ENCODE results near the gene OTULINL. TPM values are rescaled to one million over a fixed set of nuclear protein-coding genes. Genes with fewer than 3 reads are reported as not detected.

Gene OTULINL
- 7.7 and 8.3 TPM in 2 replicates for total RNA-seq (2021; fragmentation: NEBNext Ultra II Directional; extraction: Animal tissue kit (Norgen Biotek cat#: 25700))
- polyA plus RNA-seq (2011; rRNA removed), result 2.3 and 3.1 TPM in 2 replicates
- 3.9 TPM for polyA plus RNA-seq (2011; cell fraction: cytosol; rRNA removed)
- 1.3 TPM for polyA plus RNA-seq (2011; cell fraction: nucleus; rRNA removed)
- 3.8 to 6.0 TPM (median 4.9 TPM) in 4 replicates for polyA plus RNA-seq (2012, experiment 1 of 2)
- polyA plus RNA-seq (2012, experiment 2 of 2), result 0.51 TPM
- polyA plus RNA-seq (2013, experiment 1 of 2), result 6.3 TPM
- 8.3 TPM for polyA plus RNA-seq (2013, experiment 2 of 2)
- polyA minus RNA-seq (2011; rRNA and poly(A)+ RNA removed), result 2.9 and 6.1 TPM in 2 replicates
- polyA minus RNA-seq (2011; cell fraction: cytosol; rRNA and poly(A)+ RNA removed), result 2.9 TPM
- 4.6 TPM for polyA minus RNA-seq (2011; cell fraction: nucleus; rRNA and poly(A)+ RNA removed)
- long read RNA-seq, experiment 1, partial matches to known transcripts, result 6 of 14 reads
- long read RNA-seq, experiment 1, other reads (novel, unspliced or antisense), result 4 of 14 reads
- long read RNA-seq, experiment 2, partial matches to known transcripts, result 0 of 1 reads
- long read RNA-seq, experiment 2, other reads (novel, unspliced or antisense), result 0 of 1 reads

GRCh38 chr5:14581106-14581890 is at the start of gene OTULINL:
Gene OTULINL, plus strand, starts transcription at chr5:14581792. Its CDS starts 103 bp downstream, at chr5:14581895.
- Histone ChIP-seq H3K27me3 (replicated peaks in 1 of 4; ENCODE audit: control insufficient read depth in 3 of 4, extremely low read depth in 1 of 4, insufficient read depth in 3 of 4, low read length in 3 of 4) (peaks cover 2 to 21% (median 10%) of the 10 kb centered on the region in 4 experiments), H3K23me2 (ENCODE audit: low read depth, low read length) (peaks cover 3% of the 10 kb centered on the region; the same call in 1 of the 2 replicates), H2BK20ac (ENCODE audit: low read length) (no peak within 1 kb of the TSS), H4K91ac (replicated peaks; ENCODE audit: insufficient read length, low read length) (no peak within 1 kb of the TSS), H3K23ac (ENCODE audit: insufficient read length) (no peak within 1 kb of the TSS), H4K20me1 (replicated peaks in 1 of 2; ENCODE audit: control insufficient read depth in 1 of 2, insufficient read depth in 2 of 2, low read length in 2 of 2) (no peaks in the 10 kb centered on the region), H3K79me1 (ENCODE audit: low read depth, low read length) (no peaks in the 10 kb centered on the region), H3K4me1 (replicated peaks in 1 of 4; ENCODE audit: control insufficient read depth in 3 of 4, insufficient read depth in 4 of 4, low read length in 3 of 4) (peaks cover 0 to 2% (median 0%) of the 10 kb centered on the region in 4 experiments; a peak in 1 of 7 replicates), H2AFZ (ENCODE audit: low read length) (peak within 1 kb of the TSS; percentile 88; the same call in 1 of the 2 replicates), H3K4me3 (ENCODE audit: extremely low read depth in 1 of 4, insufficient read depth in 2 of 4, low read depth in 3 of 4, low read length in 4 of 4) (peak within 1 kb of the TSS; percentile 72 to 95 (median 76)), H3K4ac (replicated peaks; ENCODE audit: insufficient read length, low read depth, low read length) (no peak within 1 kb of the TSS), H3K14ac (ENCODE audit: insufficient read length) (no peak within 1 kb of the TSS), H2BK15ac (ENCODE audit: low read length) (no peak within 1 kb of the TSS), H2BK5ac (ENCODE audit: low read depth, low read length) (no peak within 1 kb of the TSS), H3K56ac (replicated peaks; ENCODE audit: insufficient read length, low read depth, low read length) (peak within 1 kb of the TSS; percentile 47), H3K36me3 (ENCODE audit: control insufficient read depth in 2 of 4, insufficient read depth in 4 of 4, low read length in 3 of 4) (no peaks in the 10 kb centered on the region), H4K8ac (ENCODE audit: extremely low read depth, insufficient read depth, low read length) (peak within 1 kb of the TSS; percentile 83), H4K5ac (ENCODE audit: insufficient read length, low read depth, low read length) (peak within 1 kb of the TSS; percentile 58), H3K27ac (ENCODE audit: low read depth, low read length) (no peak within 1 kb of the TSS; the same call in 1 of the 2 replicates), H3K9me3 (ENCODE audit: insufficient read depth in 2 of 2, low read depth in 1 of 2, low read length in 1 of 2) (no peaks in the 10 kb centered on the region; a peak in 1 of 4 replicates), H2BK12ac (ENCODE audit: low read depth, low read length) (no peak within 1 kb of the TSS), H2AK5ac (ENCODE audit: low read depth, low read length) (no peak within 1 kb of the TSS), H3K9ac (replicated peaks in 1 of 4; ENCODE audit: extremely low read depth in 1 of 4, low read depth in 3 of 4, low read length in 3 of 4) (peak within 1 kb of the TSS; percentile 39 to 71 (median 58)), H2BK120ac (replicated peaks; ENCODE audit: low read depth, low read length) (no peak within 1 kb of the TSS), H3K4me2 (ENCODE audit: insufficient read depth in 1 of 2, low read depth in 2 of 2, low read length in 2 of 2) (peak within 1 kb of the TSS; percentile 71 to 89), H3K18ac (ENCODE audit: extremely low read depth, low read length) (peak within 1 kb of the TSS; percentile 82), H3K79me2 (ENCODE audit: control insufficient read depth in 1 of 2, insufficient read depth in 2 of 2, low read length in 2 of 2) (no peaks in the 10 kb centered on the region)
- WGBS, 2 experiments (ENCODE audit: extremely low coverage in 1 of 2, insufficient coverage in 1 of 2, insufficient read length in 1 of 2, insufficient replicate concordance in 2 of 2, low coverage in 1 of 2, low lambda C conversion rate in 2 of 2, missing lambda C conversion rate in 1 of 2), result 13% methylated on average over 23 of the region's 63 CpGs; no CpG with 5 or more reads in 1 of the 2 experiments
- FAIRE-seq, result no peak
- DNase-seq (ENCODE audit: low read depth in 1 of 2, low spot score in 2 of 2), result peak; percentile 59 to 98
- ChIA-PET CTCF (ENCODE audit: partially characterized antibody) (interaction anchor here (1.0 to 2.0 kb wide), 3 partner anchors 11 to 67 kb away, joined by 3 to 7 read pairs (median 5); no protein-coding TSS in a partner anchor), POLR2A (ENCODE audit: partially characterized antibody) (interaction anchor here (1.0 to 2.1 kb wide), 4 partner anchors 10 to 23 kb away, joined by 3 to 13 read pairs (median 6); no protein-coding TSS in a partner anchor)
- TF ChIP-seq BRCA1 (IDR thresholded peaks at IDR 0.05; ENCODE audit: low read depth, low read length) (no peak), KDM4A (IDR thresholded peaks at IDR 0.05; ENCODE audit: low read depth, low read length, severe bottlenecking) (peak; percentile 21), BCL11A (IDR thresholded peaks at IDR 0.05; ENCODE audit: low read depth in 2 of 2, low read length in 2 of 2) (no peak), ATF3 (IDR thresholded peaks at IDR 0.05; ENCODE audit: insufficient read depth, low read depth, low read length) (no peak), NRF1 (IDR thresholded peaks at IDR 0.05; ENCODE audit: low read depth, low read length) (no peak), HDAC2 (IDR thresholded peaks at IDR 0.05; ENCODE audit: borderline replicate concordance in 1 of 2, low read depth in 2 of 2, low read length in 2 of 2) (0 out of 4 replicates have a peak, but pooled peaks of 1 of the 2 experiments have one; percentile 3), RFX5 (IDR thresholded peaks at IDR 0.05; ENCODE audit: borderline replicate concordance, low read depth, low read length) (no peak), POLR2A (IDR thresholded peaks at IDR 0.05; ENCODE audit: control extremely low read depth in 1 of 2, low read depth in 2 of 2, low read length in 2 of 2) (peak in 1 of 2 experiments; percentile 69; a peak in 2 of 3 replicates)

Measured in H1 (cell line).